Loucy (cell line): ENCODE results near the gene BCORL1.

Experiments used
- CTCF ChIP-seq: fragments of 200-600 bp; sonication (generic); conservative IDR thresholded peaks from 2 replicates; pipeline ENCODE4 v1.5.1; 2014; ENCODE audit warnings: mild to moderate bottlenecking, antibody characterized with exemption, low read length
- EZH2phosphoT487 ChIP-seq: fragments of 200-600 bp; IDR thresholded peaks from 2 replicates; pipeline ENCODE4 v1.6.1; 2018; ENCODE audit warnings: antibody characterized with exemption, mild to moderate bottlenecking, moderate library complexity, borderline replicate concordance

- no peak for TF ChIP-seq EZH2phosphoT487
- no peak for TF ChIP-seq CTCF
Observed at GRCh38 chrX:130098210-130098552, 115.7 kb downstream of the BCORL1 start.
